Naive B cell (primary cell): ENCODE measurements around the gene ZNF394. TPM values are rescaled to one million over a fixed set of nuclear protein-coding genes. Genes with fewer than 3 reads are reported as not detected.
"Not testable (repeated sequence)": the region's sequence is repeated elsewhere in the genome, so short reads cannot be mapped to it uniquely, and the experiment has no call there.

Experiments
- ATAC-seq, 2 donors: fragments of 150-1000 bp; cut with Tn5 transposase; 2 replicates each; pipeline ENCODE4 v1.10.0; 2021; ENCODE audit warnings: low read depth in 2 of 2, mild to moderate bottlenecking in 2 of 2, moderate library complexity in 2 of 2
- DNase-seq: peaks from one replicate; pipeline ENCODE4 v3.0.0; 2022
- H3K27ac Mint-ChIP-seq, 6 donors: one replicate each; pipeline ENCODE4 v1.8.0; 2020 to 2022; ENCODE audit warnings: mild to moderate bottlenecking in 6 of 6, mixed read lengths in 6 of 6, moderate library complexity in 5 of 6, inconsistent platforms in 2 of 6
- H3K27me3 Mint-ChIP-seq, 3 donors: one replicate each; pipeline ENCODE4 v1.8.0; 2021 to 2022; ENCODE audit warnings: mixed read lengths in 3 of 3, mild to moderate bottlenecking in 1 of 3
- H3K36me3 Mint-ChIP-seq, 2 donors: one replicate each; pipeline ENCODE4 v1.8.0; 2020 to 2022; ENCODE audit warnings: mixed read lengths in 2 of 2, inconsistent platforms in 1 of 2, mild to moderate bottlenecking in 1 of 2
- H3K4me1 Mint-ChIP-seq, 3 donors: one replicate each; pipeline ENCODE4 v1.8.0; 2020 to 2022; ENCODE audit warnings: mixed read lengths in 3 of 3, inconsistent platforms in 1 of 3, mild to moderate bottlenecking in 1 of 3, moderate library complexity in 1 of 3
- H3K4me3 Mint-ChIP-seq, 8 donors: one replicate each; pipeline ENCODE4 v1.8.0; 2020 to 2022; ENCODE audit warnings: mild to moderate bottlenecking in 8 of 8, mixed read lengths in 8 of 8, moderate library complexity in 8 of 8, inconsistent platforms in 2 of 8
- H3K9me3 Mint-ChIP-seq, 7 donors: one replicate each; pipeline ENCODE4 v1.8.0; 2020 to 2022; ENCODE audit warnings: mixed read lengths in 7 of 7, mild to moderate bottlenecking in 5 of 7, inconsistent platforms in 2 of 7, moderate library complexity in 1 of 7
- polyA plus RNA-seq, 6 donors: library from polyadenylated mRNA; unstranded; fragments of 300-500 nt; fragmentation: Illumina TruSeq; gene quantifications; one replicate each; pipeline ENCODE4 v1.2.3, GENCODE V29; 2021; ENCODE audit warnings: low read depth in 6 of 6

ZNF394 gene
- polyA plus RNA-seq, 6 donors from 2014 or later: 47.3 to 71.6 (median 64.5) TPM

DNA sequence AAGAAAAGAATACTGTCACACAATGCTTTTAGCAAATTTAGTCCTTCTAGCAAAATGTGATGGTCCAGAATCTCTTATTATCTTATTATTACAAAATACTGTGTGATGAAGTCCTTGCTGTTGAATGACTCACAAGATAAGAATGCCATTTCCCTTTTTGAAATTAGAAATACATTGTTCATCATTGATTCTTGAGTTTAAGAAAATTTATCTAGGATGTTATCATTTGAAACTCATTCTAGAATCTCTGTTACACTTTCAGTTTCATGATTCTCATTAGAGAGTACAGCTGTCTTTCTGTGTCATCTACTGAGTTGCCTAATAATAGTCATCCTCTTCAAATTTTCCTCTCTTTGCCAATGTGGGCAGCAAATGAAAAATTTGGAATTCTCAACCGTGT lies 14.0 kb upstream of the ZNF394 start:
- no peak for DNase-seq
- no peaks in the 10 kb centered on the region for H3K27me3 Mint-ChIP-seq
- no peak overlapping the region for H3K27ac Mint-ChIP-seq
- no peak overlapping the region for H3K4me3 Mint-ChIP-seq
- H3K9me3 Mint-ChIP-seq: no peaks in the 10 kb centered on the region
- H3K36me3 Mint-ChIP-seq: peaks cover 4 to 21% of the 10 kb centered on the region in 2 donors
- ATAC-seq: no peak
- H3K4me1 Mint-ChIP-seq: peaks cover 8 to 10% (median 10%) of the 10 kb centered on the region in 3 donors

DNA sequence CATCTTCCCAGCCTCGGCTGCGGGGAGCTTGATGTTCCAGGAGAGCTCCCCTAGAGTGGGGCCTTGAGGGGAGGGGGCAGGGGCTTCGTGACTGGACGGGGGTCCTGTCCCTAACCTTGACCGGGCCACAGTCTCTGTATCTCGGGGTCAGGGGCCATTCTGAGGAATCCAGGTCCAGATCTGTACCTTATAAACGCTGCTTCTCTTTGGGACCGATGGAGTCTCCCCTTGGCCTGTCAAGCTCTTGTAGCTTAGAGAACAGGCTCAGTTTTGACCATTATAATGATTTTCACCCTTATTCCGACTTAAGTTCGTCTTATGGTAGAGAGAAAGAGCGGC lies 5.2 kb upstream of the ZNF394 start:
- peaks cover 18 to 38% (median 18%) of the 10 kb centered on the region in 3 donors for H3K4me1 Mint-ChIP-seq
- no peaks in the 10 kb centered on the region for H3K27me3 Mint-ChIP-seq
- H3K4me3 Mint-ChIP-seq: peak overlapping the region; percentile 81 to 100 (median 100)
- DNase-seq (no peak), ATAC-seq (no peak)
- H3K36me3 Mint-ChIP-seq: peaks cover 0 to 2% of the 10 kb centered on the region in 2 donors
- no peaks in the 10 kb centered on the region for H3K9me3 Mint-ChIP-seq
- peak overlapping the region; percentile 82 to 100 (median 98) for H3K27ac Mint-ChIP-seq

DNA sequence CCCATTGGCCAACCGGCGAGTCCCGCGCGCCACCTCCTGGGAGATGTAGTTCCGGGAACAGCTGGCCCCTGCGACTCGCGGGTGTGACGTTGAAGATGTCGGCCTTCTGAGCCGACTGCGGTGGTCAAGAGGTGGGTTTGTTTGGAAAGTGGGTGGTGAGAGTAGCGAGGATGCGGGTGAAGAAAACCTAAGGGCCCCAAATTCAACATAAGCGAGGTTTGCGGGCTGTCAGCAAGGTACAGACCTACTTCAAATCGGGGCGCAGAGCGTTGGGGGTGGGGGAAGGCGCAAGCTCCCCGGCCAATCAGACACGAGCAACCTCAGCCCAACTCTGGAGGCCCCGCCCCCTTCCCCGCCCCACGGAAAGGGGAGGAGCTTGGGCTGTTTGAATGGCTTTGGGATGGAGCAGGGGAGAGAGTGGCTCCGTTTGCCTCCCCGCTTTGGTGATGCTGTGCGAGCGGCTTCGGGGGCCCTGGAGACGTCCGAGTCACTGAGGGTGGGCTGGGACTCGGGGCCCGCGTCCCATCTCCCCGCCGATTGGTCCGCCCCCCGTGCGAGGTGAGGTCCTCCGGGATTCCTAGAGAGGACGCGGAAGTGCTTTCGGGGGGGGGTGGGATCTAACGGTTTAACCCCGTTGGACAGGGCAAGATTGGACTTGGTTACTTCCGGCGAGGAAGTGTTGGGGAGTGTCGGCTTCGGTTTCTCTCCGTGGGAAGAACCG lies 4.7 kb upstream of the ZNF394 start, which contains the start of gene ZKSCAN5:
Gene ZKSCAN5 (plus strand): TSS at position 60 of the 721 bp plus-strand sequence. CDS start 1,383 bp downstream, outside the sequence.
- Mint-ChIP-seq H3K27ac (peak within 1 kb of the TSS; percentile 82 to 100 (median 98)), H3K4me3 (peak within 1 kb of the TSS; percentile 81 to 100 (median 100)), H3K27me3 (no peaks in the 10 kb centered on the region), H3K9me3 (no peaks in the 10 kb centered on the region), H3K36me3 (peaks cover 0 to 7% of the 10 kb centered on the region in 2 donors), H3K4me1 (peaks cover 18 to 42% (median 23%) of the 10 kb centered on the region in 3 donors)
- ATAC-seq: peak; percentile 80 to 81
- DNase-seq: peak; percentile 96

GRCh38 chr7:99504281-99504602 lies 4.2 kb upstream of the ZNF394 start:
- ATAC-seq (no peak), DNase-seq (no peak)
- Mint-ChIP-seq H3K9me3 (no peaks in the 10 kb centered on the region), H3K27ac (peak overlapping the region; percentile 82 to 100 (median 98)), H3K4me1 (peaks cover 18 to 45% (median 27%) of the 10 kb centered on the region in 3 donors), H3K27me3 (no peaks in the 10 kb centered on the region), H3K36me3 (peaks cover 0 to 8% of the 10 kb centered on the region in 2 donors), H3K4me3 (peak overlapping the region; percentile 81 to 100 (median 100))

- ATAC-seq, DNase-seq, H3K27me3 Mint-ChIP-seq, H3K9me3 Mint-ChIP-seq: not testable (repeated sequence)
- H3K27ac Mint-ChIP-seq: peak overlapping the region in 1 of 6 donors; percentile 39
- H3K4me3 Mint-ChIP-seq: peak overlapping the region; percentile 57 to 100 (median 98)
- H3K4me1 Mint-ChIP-seq: peaks cover 25 to 48% (median 34%) of the 10 kb centered on the region in 3 donors
- peaks cover 2 to 16% of the 10 kb centered on the region in 2 donors for H3K36me3 Mint-ChIP-seq
These were observed 1.2 kb upstream of the ZNF394 start for GRCh38 chr7:99501236-99501635.

- Mint-ChIP-seq H3K4me1 (peaks cover 19 to 46% (median 28%) of the 10 kb centered on the region in 3 donors), H3K4me3 (peak overlapping the region; percentile 95 to 100 (median 99)), H3K36me3 (peaks cover 5 to 16% of the 10 kb centered on the region in 2 donors), H3K27me3 (no peaks in the 10 kb centered on the region), H3K9me3 (no peaks in the 10 kb centered on the region), H3K27ac (peak overlapping the region; percentile 99 to 100 (median 99))
- no peak for DNase-seq
- no peak for ATAC-seq
These were observed 542 bp upstream of the ZNF394 start for GRCh38 chr7:99500637-99501009.

GRCh38 chr7:99499371-99499720 lies 735 bp downstream of the ZNF394 start:
- peak; percentile 38 for DNase-seq
- peak overlapping the region; percentile 95 to 100 (median 99) for H3K4me3 Mint-ChIP-seq
- peaks cover 7 to 19% of the 10 kb centered on the region in 2 donors for H3K36me3 Mint-ChIP-seq
- H3K4me1 Mint-ChIP-seq: peaks cover 16 to 44% (median 27%) of the 10 kb centered on the region in 3 donors
- peak overlapping the region; percentile 99 to 100 (median 99) for H3K27ac Mint-ChIP-seq
- peaks cover 0 to 8% (median 1%) of the 10 kb centered on the region in 7 donors for H3K9me3 Mint-ChIP-seq
- H3K27me3 Mint-ChIP-seq: no peaks in the 10 kb centered on the region
- ATAC-seq: peak; percentile 48 to 58

DNA sequence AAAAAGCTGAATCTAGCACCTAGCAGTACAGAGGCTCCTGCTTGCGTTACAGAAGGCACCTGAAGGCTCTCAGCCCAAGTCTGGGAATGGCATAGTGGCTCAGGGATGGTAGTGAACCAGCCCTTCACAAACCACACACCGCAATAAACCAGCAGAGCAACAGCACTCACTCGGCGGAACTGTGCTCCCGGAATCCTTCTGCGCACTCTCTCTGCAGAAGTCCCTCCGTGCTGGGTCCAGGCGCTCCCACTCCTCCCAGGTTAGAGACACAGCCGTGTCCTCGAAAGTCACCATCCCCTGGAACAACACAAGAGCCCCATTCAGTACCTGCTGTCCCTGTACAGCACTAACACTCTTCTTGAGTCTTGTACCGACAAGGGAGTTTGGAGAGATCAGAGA lies 1.5 kb downstream of the ZNF394 start:
- peak overlapping the region; percentile 11 to 100 (median 99) for H3K27ac Mint-ChIP-seq

DNA sequence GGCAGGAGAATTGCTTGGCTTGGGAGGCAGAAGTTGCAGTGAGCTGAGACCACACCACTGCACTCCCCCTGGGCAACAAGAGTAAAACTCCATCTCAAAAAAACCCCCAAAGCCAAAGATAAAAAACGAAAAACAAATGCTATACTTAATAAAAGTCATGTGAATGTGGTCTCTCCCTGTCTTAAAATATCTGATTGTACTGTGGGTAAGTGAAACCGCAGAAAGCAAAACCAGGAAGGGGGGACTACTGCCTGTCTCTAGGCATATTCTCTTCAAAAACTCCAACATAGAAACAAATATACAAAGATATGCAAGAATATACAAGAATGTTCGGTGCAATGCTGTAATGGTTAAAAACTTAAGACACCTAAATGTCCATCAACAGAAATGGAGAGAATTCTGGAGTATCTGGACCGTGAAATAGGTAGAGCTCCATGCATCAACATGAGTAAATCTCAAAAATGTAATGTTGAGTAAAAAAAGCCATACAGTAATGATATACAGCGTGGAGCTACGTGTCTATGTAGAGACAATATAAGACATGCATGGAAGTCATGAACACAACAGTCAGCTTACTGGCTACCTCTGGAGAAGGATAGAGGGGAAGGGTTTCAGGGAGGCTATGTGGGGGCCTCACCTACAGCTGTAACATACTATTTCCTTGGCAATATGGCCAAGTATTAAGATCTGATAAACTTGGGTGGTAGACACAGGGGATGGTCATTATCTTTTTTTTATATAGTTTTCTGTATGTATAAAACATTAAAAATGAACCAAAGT lies 2.1 kb downstream of the ZNF394 start:
- peak overlapping the region in 4 of 6 donors; percentile 2 to 100 (median 88) for H3K27ac Mint-ChIP-seq
- no peaks in the 10 kb centered on the region for H3K27me3 Mint-ChIP-seq
- H3K4me3 Mint-ChIP-seq: peak overlapping the region; percentile 95 to 100 (median 99)
- peaks cover 0 to 22% (median 14%) of the 10 kb centered on the region in 7 donors for H3K9me3 Mint-ChIP-seq
- H3K4me1 Mint-ChIP-seq: peaks cover 16 to 44% (median 27%) of the 10 kb centered on the region in 3 donors
- DNase-seq (no peak), ATAC-seq (no peak)
- H3K36me3 Mint-ChIP-seq: peaks cover 19 to 31% of the 10 kb centered on the region in 2 donors

More for the DNA sequence above, 1.5 kb downstream of the ZNF394 start:
- H3K4me3 Mint-ChIP-seq: peak overlapping the region; percentile 95 to 100 (median 99)
- peaks cover 15 to 27% of the 10 kb centered on the region in 2 donors for H3K36me3 Mint-ChIP-seq
- H3K9me3 Mint-ChIP-seq: peaks cover 0 to 16% (median 9%) of the 10 kb centered on the region in 7 donors
- DNase-seq (no peak), ATAC-seq (no peak)
- H3K4me1 Mint-ChIP-seq: peaks cover 16 to 44% (median 27%) of the 10 kb centered on the region in 3 donors
- no peaks in the 10 kb centered on the region for H3K27me3 Mint-ChIP-seq

DNA sequence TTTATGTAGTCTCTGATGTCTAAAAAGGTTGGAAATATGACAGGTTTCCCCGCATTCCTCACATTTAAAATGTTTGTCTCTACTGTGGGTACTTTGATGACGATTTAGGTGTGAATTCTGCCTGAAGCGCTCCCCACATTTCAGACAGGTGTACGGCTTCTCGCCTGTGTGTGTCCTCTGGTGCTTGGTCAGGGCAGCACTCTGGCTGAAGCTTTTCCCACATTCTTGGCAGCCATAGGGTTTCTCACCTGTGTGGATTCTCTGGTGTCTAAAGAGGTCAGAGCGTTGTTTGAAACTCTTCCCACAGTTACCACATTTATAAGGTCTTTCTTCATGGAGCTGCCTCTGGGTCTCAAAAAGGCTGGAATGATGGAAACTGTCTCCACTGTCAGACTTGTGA lies 6.3 kb downstream of the ZNF394 start:
- peaks cover 0 to 27% (median 16%) of the 10 kb centered on the region in 7 donors for H3K9me3 Mint-ChIP-seq
- H3K36me3 Mint-ChIP-seq: peaks cover 22 to 23% of the 10 kb centered on the region in 2 donors
- peak overlapping the region in 1 of 6 donors; percentile 74 for H3K27ac Mint-ChIP-seq
- ATAC-seq (no peak), DNase-seq (no peak)
- no peaks in the 10 kb centered on the region for H3K27me3 Mint-ChIP-seq
- no peak overlapping the region for H3K4me3 Mint-ChIP-seq
- peaks cover 18 to 21% (median 20%) of the 10 kb centered on the region in 3 donors for H3K4me1 Mint-ChIP-seq

DNA sequence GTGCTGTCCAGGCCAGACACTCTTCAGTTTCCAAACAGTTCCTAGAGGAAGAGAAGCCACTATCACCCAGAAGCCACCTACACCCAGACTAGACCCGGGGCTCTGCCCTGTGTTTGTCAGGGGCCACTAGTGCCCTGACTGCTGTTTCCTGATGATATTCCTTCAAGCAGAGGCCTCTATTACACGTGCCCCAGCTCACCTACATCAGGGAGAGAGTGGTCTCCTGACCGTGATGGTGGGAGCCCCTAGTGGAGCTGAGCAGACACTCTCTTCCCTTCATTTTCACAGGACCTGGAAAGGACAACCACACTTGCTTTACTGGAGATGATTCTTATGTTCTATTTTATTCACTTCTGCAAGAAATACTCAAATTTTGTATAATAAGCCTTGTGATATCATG lies 9.2 kb downstream of the ZNF394 start:
- peaks cover 15 to 17% of the 10 kb centered on the region in 2 donors for H3K36me3 Mint-ChIP-seq
- no peak overlapping the region for H3K4me3 Mint-ChIP-seq
- H3K27me3 Mint-ChIP-seq: no peaks in the 10 kb centered on the region
- peak overlapping the region in 1 of 6 donors; percentile 50 for H3K27ac Mint-ChIP-seq
- peaks cover 0 to 27% (median 16%) of the 10 kb centered on the region in 7 donors for H3K9me3 Mint-ChIP-seq
- DNase-seq (no peak), ATAC-seq (no peak)
- H3K4me1 Mint-ChIP-seq: peaks cover 2 to 6% (median 4%) of the 10 kb centered on the region in 3 donors

- Mint-ChIP-seq H3K36me3 (peaks cover 14 to 18% of the 10 kb centered on the region in 2 donors), H3K9me3 (peaks cover 0 to 17% (median 14%) of the 10 kb centered on the region in 7 donors), H3K27ac (no peak overlapping the region), H3K4me3 (no peak overlapping the region), H3K27me3 (no peaks in the 10 kb centered on the region), H3K4me1 (peaks cover 0 to 6% (median 4%) of the 10 kb centered on the region in 3 donors)
- no peak for ATAC-seq
- no peak for DNase-seq
These were observed 10.8 kb downstream of the ZNF394 start for GRCh38 chr7:99489235-99489634.

DNA sequence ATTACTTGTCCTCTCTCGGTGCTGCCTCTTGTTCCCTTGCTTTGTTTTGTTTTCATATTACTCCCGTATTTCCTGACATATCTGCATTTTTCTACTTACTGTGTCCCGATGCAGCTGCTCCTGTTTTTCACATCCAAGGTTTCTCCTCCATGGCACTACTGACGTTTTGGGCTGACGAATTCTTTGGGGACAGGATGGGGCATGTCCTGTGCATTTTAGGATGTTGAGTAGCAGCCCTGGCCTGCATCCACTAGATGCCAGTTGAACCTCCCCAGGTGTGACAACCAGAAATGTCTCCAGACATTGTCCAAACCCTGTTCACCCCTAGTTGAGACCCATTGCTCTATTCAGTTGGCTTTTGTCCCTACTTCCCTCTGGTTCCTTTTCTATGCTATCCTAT lies 15.0 kb downstream of the ZNF394 start:
- no peak for DNase-seq
- no peak for ATAC-seq
- H3K27me3 Mint-ChIP-seq: no peaks in the 10 kb centered on the region
- no peaks in the 10 kb centered on the region for H3K9me3 Mint-ChIP-seq
- H3K4me1 Mint-ChIP-seq: peaks cover 0 to 6% (median 4%) of the 10 kb centered on the region in 3 donors
- peak overlapping the region in 2 of 6 donors; percentile 64 to 86 for H3K27ac Mint-ChIP-seq
- H3K4me3 Mint-ChIP-seq: peak overlapping the region in 1 of 8 donors; percentile 73
- peaks cover 0 to 7% of the 10 kb centered on the region in 2 donors for H3K36me3 Mint-ChIP-seq
